Panc1 (cell line): ENCODE measurements around the gene APCDD1L.

Source experiments
- POLR2AphosphoS5 ChIP-seq: IDR thresholded peaks from 2 replicates; pipeline ENCODE4 v1.6.1; 2012; ENCODE audit warnings: mild to moderate bottlenecking, low read depth, low read length, moderate library complexity
- SIN3A ChIP-seq: IDR thresholded peaks from 2 replicates; pipeline ENCODE4 v1.6.1; 2012; ENCODE audit warnings: low read depth, mild to moderate bottlenecking, low read length, moderate library complexity, borderline replicate concordance; ENCODE audit not compliant: insufficient read depth
- TF ChIP-seq, protein P1 (sequence below): fragments of 450-650 bp; IDR thresholded peaks from 2 replicates; pipeline ENCODE4 v1.5.1; 2017; ENCODE audit warnings: mild to moderate bottlenecking
- TF ChIP-seq, protein P2 (sequence below), 2 experiments: IDR thresholded peaks; 2 replicates each; pipeline ENCODE4 v1.6.1; 2011 to 2012; ENCODE audit warnings: low read depth in 2 of 2, control low read depth in 1 of 2, low read length in 1 of 2, mild to moderate bottlenecking in 1 of 2, moderate library complexity in 1 of 2; ENCODE audit not compliant: insufficient read depth in 1 of 2

DNA sequence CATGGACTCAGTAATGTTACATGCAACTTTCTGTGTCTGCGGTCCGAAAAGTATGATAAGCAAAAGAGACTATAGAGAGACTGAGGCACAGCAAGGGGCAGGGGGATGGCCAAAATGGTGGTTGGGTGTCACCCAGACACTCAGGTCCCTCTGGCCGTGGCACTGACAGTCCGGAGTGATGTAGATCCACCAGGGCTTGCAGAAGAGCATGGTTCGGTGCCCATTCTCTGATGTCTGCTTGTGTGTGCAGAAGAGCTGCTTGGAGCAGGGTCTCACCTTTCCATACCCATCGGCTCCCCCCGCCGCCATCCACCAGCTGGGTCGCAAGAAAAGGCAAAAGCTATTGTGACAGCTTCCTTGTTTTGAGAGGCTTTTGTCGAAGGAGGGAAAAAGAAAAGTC lies 6.6 kb upstream of the APCDD1L start:
- TF ChIP-seq, protein P1, sequence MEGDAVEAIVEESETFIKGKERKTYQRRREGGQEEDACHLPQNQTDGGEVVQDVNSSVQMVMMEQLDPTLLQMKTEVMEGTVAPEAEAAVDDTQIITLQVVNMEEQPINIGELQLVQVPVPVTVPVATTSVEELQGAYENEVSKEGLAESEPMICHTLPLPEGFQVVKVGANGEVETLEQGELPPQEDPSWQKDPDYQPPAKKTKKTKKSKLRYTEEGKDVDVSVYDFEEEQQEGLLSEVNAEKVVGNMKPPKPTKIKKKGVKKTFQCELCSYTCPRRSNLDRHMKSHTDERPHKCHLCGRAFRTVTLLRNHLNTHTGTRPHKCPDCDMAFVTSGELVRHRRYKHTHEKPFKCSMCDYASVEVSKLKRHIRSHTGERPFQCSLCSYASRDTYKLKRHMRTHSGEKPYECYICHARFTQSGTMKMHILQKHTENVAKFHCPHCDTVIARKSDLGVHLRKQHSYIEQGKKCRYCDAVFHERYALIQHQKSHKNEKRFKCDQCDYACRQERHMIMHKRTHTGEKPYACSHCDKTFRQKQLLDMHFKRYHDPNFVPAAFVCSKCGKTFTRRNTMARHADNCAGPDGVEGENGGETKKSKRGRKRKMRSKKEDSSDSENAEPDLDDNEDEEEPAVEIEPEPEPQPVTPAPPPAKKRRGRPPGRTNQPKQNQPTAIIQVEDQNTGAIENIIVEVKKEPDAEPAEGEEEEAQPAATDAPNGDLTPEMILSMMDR = no peak
- TF ChIP-seq POLR2AphosphoS5 (no peak), SIN3A (no peak)
- TF ChIP-seq, protein P2, sequence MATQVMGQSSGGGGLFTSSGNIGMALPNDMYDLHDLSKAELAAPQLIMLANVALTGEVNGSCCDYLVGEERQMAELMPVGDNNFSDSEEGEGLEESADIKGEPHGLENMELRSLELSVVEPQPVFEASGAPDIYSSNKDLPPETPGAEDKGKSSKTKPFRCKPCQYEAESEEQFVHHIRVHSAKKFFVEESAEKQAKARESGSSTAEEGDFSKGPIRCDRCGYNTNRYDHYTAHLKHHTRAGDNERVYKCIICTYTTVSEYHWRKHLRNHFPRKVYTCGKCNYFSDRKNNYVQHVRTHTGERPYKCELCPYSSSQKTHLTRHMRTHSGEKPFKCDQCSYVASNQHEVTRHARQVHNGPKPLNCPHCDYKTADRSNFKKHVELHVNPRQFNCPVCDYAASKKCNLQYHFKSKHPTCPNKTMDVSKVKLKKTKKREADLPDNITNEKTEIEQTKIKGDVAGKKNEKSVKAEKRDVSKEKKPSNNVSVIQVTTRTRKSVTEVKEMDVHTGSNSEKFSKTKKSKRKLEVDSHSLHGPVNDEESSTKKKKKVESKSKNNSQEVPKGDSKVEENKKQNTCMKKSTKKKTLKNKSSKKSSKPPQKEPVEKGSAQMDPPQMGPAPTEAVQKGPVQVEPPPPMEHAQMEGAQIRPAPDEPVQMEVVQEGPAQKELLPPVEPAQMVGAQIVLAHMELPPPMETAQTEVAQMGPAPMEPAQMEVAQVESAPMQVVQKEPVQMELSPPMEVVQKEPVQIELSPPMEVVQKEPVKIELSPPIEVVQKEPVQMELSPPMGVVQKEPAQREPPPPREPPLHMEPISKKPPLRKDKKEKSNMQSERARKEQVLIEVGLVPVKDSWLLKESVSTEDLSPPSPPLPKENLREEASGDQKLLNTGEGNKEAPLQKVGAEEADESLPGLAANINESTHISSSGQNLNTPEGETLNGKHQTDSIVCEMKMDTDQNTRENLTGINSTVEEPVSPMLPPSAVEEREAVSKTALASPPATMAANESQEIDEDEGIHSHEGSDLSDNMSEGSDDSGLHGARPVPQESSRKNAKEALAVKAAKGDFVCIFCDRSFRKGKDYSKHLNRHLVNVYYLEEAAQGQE (IDR thresholded peaks at IDR 0.05; ENCODE audit: insufficient read depth in 1 of 2, low read depth in 2 of 2, low read length in 1 of 2) = no peak
